Measurements from ENCODE around the gene UGDH. TPM values are rescaled to one million over a fixed set of nuclear protein-coding genes. Genes with fewer than 3 reads are reported as not detected.

UGDH gene
- total RNA-seq, 1 donor: 277 TPM

DNA sequence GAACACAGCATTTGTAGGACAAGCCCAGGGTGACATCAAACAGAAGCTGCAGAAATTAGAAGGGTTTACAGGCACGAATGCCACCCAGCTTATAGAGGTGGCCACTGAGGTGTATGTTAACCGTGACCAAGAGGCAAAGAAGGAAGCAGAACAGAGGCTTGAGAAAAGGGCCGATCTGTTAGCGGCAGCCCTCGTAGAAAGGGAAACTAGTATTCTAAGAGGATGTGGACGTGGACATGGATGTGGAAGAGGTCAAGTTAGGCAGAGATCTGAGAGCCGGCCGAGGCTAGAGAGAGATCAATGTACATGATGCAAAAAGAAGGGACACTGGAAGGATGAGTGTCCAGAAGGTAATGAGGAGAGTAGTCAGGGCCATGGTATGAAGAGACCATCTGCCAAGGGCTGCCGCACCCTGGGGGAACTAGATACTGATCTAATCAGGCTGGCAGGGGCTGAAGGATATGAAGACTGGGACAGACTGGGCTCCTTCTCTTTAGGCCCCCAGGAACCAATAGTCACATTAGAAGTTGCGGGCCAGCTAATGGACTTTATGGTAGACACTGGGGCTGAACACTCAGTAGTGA, 40.9 kb downstream of the UGDH start:
- no peak for DNase-seq (ENCODE audit: insufficient read length, low spot score, missing footprints)
- H3K4me1 ChIP-seq (ENCODE audit: insufficient read depth, low read length): no peaks in the 10 kb centered on the region
- H3K9me3 ChIP-seq (ENCODE audit: low read depth, low read length): no peaks in the 10 kb centered on the region
- no peak overlapping the region for H2AFZ ChIP-seq (ENCODE audit: low read length)
- H3K4me2 ChIP-seq (ENCODE audit: insufficient read depth, low read length): no peak overlapping the region
- no peak overlapping the region for H3K27ac ChIP-seq (ENCODE audit: low read depth, low read length)
- no peak overlapping the region for H3K4me3 ChIP-seq (ENCODE audit: insufficient read depth, low read length)
- no peaks in the 10 kb centered on the region for H3K27me3 ChIP-seq (ENCODE audit: insufficient read depth, low read length)
- TF ChIP-seq, protein P1, sequence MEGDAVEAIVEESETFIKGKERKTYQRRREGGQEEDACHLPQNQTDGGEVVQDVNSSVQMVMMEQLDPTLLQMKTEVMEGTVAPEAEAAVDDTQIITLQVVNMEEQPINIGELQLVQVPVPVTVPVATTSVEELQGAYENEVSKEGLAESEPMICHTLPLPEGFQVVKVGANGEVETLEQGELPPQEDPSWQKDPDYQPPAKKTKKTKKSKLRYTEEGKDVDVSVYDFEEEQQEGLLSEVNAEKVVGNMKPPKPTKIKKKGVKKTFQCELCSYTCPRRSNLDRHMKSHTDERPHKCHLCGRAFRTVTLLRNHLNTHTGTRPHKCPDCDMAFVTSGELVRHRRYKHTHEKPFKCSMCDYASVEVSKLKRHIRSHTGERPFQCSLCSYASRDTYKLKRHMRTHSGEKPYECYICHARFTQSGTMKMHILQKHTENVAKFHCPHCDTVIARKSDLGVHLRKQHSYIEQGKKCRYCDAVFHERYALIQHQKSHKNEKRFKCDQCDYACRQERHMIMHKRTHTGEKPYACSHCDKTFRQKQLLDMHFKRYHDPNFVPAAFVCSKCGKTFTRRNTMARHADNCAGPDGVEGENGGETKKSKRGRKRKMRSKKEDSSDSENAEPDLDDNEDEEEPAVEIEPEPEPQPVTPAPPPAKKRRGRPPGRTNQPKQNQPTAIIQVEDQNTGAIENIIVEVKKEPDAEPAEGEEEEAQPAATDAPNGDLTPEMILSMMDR (IDR thresholded peaks at IDR 0.05; ENCODE audit: extremely low read depth, low read depth, low read length): no peak
- H3K36me3 ChIP-seq (ENCODE audit: insufficient read depth, low read length): no peaks in the 10 kb centered on the region
- no peaks in the 10 kb centered on the region for H4K20me1 ChIP-seq (ENCODE audit: insufficient read depth, low read length)
- H3K79me2 ChIP-seq (ENCODE audit: insufficient read depth, low read length): no peaks in the 10 kb centered on the region

DNA sequence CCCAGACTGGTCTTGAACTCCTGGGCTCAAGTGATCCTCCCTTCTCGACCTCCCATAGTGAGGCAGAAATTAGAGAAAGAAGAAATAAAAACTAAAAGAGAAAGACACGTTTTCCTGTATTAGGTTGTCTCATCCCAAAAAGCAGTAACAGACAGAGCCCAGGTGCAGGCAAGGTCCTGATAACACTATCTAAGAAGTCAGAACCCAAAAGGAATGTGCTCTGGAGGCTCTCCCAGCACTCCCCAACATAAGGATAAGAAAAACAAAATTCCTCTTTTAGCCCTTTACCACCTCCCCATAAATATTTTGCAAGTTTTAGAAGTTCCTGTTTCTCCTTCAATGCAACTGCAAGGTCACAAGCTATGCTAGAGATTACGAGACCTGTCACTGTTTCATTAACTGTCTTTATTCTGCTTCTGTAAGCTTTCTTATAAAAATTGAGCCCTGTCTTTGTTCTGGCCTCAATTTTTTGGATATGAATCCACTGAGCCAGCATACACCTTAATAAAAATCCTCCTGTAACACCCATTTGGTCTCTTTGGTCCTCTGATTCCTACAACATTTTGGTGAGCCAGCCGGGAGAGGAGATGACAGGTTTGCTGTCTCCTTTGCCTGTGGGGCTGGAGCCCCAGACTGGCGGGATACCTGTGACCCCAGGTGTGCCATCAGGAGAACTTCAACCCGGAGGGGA, 42.5 kb downstream of the UGDH start:
- Histone ChIP-seq H4K20me1 (ENCODE audit: insufficient read depth, low read length) (no peaks in the 10 kb centered on the region), H3K27ac (ENCODE audit: low read depth, low read length) (no peak overlapping the region), H3K9me3 (ENCODE audit: low read depth, low read length) (no peaks in the 10 kb centered on the region), H3K36me3 (ENCODE audit: insufficient read depth, low read length) (no peaks in the 10 kb centered on the region), H3K79me2 (ENCODE audit: insufficient read depth, low read length) (no peaks in the 10 kb centered on the region), H2AFZ (ENCODE audit: low read length) (no peak overlapping the region), H3K27me3 (ENCODE audit: insufficient read depth, low read length) (no peaks in the 10 kb centered on the region), H3K4me1 (ENCODE audit: insufficient read depth, low read length) (no peaks in the 10 kb centered on the region), H3K4me2 (ENCODE audit: insufficient read depth, low read length) (no peak overlapping the region), H3K4me3 (ENCODE audit: insufficient read depth, low read length) (no peak overlapping the region)
- no peak for DNase-seq (ENCODE audit: insufficient read length, low spot score, missing footprints)
- TF ChIP-seq, protein P1 (IDR thresholded peaks at IDR 0.05; ENCODE audit: extremely low read depth, low read depth, low read length): no peak

DNA sequence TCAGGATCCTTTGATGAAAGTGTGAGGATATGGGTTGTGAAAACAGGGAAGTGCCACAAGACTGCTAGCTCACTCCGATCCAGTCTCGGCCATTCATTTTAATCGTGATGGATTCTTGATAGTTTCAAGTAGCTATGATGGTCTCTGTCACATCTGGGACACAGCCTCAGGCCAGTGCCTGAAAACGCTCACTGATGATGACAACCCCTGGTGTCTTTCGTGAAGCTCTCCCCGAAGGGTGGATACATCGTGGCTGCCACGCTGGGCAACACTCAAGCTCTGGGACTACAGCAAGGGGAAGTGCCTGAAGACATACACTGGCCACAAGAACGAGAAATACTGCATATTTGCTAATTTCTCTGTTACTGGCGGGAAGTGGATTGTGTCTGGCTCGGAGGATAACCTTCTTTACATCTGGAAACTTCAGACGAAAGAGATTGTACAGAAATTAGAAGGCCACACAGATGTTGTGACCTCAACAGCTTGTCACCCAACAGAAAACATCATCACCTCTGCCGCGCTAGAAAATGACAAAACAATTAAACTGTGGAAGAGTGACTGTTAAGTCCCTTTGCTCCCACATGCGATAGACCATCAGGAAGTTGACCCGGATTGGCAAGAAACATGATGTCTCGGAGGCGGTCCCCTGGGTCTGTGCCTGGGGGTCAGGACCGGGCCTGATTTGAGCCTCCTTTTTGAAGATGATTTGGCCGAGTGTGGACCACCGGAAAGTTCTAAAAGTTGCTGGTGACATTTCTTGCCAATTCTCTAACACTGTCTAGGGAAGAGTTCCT, 46.1 kb downstream of the UGDH start:
- H3K4me1 ChIP-seq (ENCODE audit: insufficient read depth, low read length): peaks cover 10% of the 10 kb centered on the region
- no peaks in the 10 kb centered on the region for H3K9me3 ChIP-seq (ENCODE audit: low read depth, low read length)
- H3K79me2 ChIP-seq (ENCODE audit: insufficient read depth, low read length): no peaks in the 10 kb centered on the region
- H3K27ac ChIP-seq (ENCODE audit: low read depth, low read length): no peak overlapping the region
- no peak overlapping the region for H2AFZ ChIP-seq (ENCODE audit: low read length)
- no peaks in the 10 kb centered on the region for H3K27me3 ChIP-seq (ENCODE audit: insufficient read depth, low read length)
- no peak for DNase-seq (ENCODE audit: insufficient read length, low spot score, missing footprints)
- no peak overlapping the region for H3K4me3 ChIP-seq (ENCODE audit: insufficient read depth, low read length)
- peaks cover 3% of the 10 kb centered on the region for H3K36me3 ChIP-seq (ENCODE audit: insufficient read depth, low read length)
- no peak overlapping the region for H3K4me2 ChIP-seq (ENCODE audit: insufficient read depth, low read length)
- TF ChIP-seq, protein P1 (IDR thresholded peaks at IDR 0.05; ENCODE audit: extremely low read depth, low read depth, low read length): no peak
- H4K20me1 ChIP-seq (ENCODE audit: insufficient read depth, low read length): no peaks in the 10 kb centered on the region

DNA sequence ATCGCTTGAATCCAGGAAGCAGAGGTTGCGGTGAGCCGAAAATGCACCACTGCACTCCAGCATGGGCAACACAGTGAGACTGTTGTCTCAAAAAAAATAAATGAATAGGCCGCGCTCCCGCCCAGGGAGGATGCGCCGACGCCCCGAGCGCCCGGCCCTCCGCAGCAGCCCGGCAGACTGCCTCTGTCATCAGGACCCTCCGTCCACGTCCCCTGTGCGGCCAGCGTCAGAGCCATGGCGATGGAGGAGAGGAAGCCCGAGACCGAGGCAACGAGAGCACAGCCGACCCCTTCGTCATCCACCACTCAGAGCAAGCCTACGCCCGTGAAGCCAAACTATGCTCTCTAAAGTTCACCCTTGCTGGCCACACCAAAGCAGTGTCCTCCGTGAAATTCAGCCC, 47.0 kb downstream of the UGDH start:
- Histone ChIP-seq H3K36me3 (ENCODE audit: insufficient read depth, low read length) (peaks cover 3% of the 10 kb centered on the region), H2AFZ (ENCODE audit: low read length) (no peak overlapping the region), H3K4me2 (ENCODE audit: insufficient read depth, low read length) (no peak overlapping the region), H3K79me2 (ENCODE audit: insufficient read depth, low read length) (no peaks in the 10 kb centered on the region), H4K20me1 (ENCODE audit: insufficient read depth, low read length) (no peaks in the 10 kb centered on the region), H3K27me3 (ENCODE audit: insufficient read depth, low read length) (no peaks in the 10 kb centered on the region), H3K4me3 (ENCODE audit: insufficient read depth, low read length) (no peak overlapping the region), H3K4me1 (ENCODE audit: insufficient read depth, low read length) (peaks cover 15% of the 10 kb centered on the region), H3K9me3 (ENCODE audit: low read depth, low read length) (no peaks in the 10 kb centered on the region), H3K27ac (ENCODE audit: low read depth, low read length) (no peak overlapping the region)
- TF ChIP-seq, protein P1 (IDR thresholded peaks at IDR 0.05; ENCODE audit: extremely low read depth, low read depth, low read length): no peak
- DNase-seq (ENCODE audit: insufficient read length, low spot score, missing footprints): no peak
